Measurements from ENCODE around the gene CNNM2.
"Not testable (repeated sequence)": the region's sequence is repeated elsewhere in the genome, so short reads cannot be mapped to it uniquely, and the experiment has no call there.

CNNM2 gene

GRCh38 chr10:103040418-103040817 is 122.3 kb downstream of the CNNM2 start:
- DNase-seq (ENCODE audit: low read depth), result peak; percentile 84

- DNase-seq (ENCODE audit: low read depth), result no peak
These were observed 123.3 kb downstream of the CNNM2 start for GRCh38 chr10:103041391-103041790.

GRCh38 chr10:103042129-103042528 is 124.0 kb downstream of the CNNM2 start:
- no peak for DNase-seq (ENCODE audit: low read depth)

GRCh38 chr10:103042908-103043307 is 124.8 kb downstream of the CNNM2 start:
- no peak for DNase-seq (ENCODE audit: low read depth)

- DNase-seq (ENCODE audit: low read depth), result peak; percentile 6
These were observed 126.9 kb downstream of the CNNM2 start for GRCh38 chr10:103044942-103045489.

GRCh38 chr10:103045961-103046360 is 127.9 kb downstream of the CNNM2 start:
- DNase-seq (ENCODE audit: low read depth), result no peak

GRCh38 chr10:103047381-103047780 is 129.3 kb downstream of the CNNM2 start:
- DNase-seq (ENCODE audit: low read depth), result no peak

GRCh38 chr10:103049237-103049636 is 131.1 kb downstream of the CNNM2 start:
- no peak for DNase-seq (ENCODE audit: low read depth)

GRCh38 chr10:103053659-103054581 is 135.8 kb downstream of the CNNM2 start:
- DNase-seq (ENCODE audit: low read depth), result peak; percentile 49

GRCh38 chr10:103054621-103055020 is 136.5 kb downstream of the CNNM2 start:
- DNase-seq (ENCODE audit: low read depth), result no peak

- no peak for DNase-seq (ENCODE audit: low read depth)
These were observed 137.0 kb downstream of the CNNM2 start for GRCh38 chr10:103055105-103055504.

- DNase-seq (ENCODE audit: low read depth), result no peak
These were observed 139.9 kb downstream of the CNNM2 start for GRCh38 chr10:103058034-103058433.

GRCh38 chr10:103060575-103060974 is 142.5 kb downstream of the CNNM2 start:
- no peak for DNase-seq (ENCODE audit: low read depth)

- DNase-seq (ENCODE audit: low read depth), result peak; percentile 24
These were observed 144.9 kb downstream of the CNNM2 start for GRCh38 chr10:103062854-103063590.

- DNase-seq (ENCODE audit: low read depth), result no peak
These were observed 146.9 kb downstream of the CNNM2 start for GRCh38 chr10:103064956-103065355.

GRCh38 chr10:103066141-103067098 is 148.3 kb downstream of the CNNM2 start:
- no peak for DNase-seq (ENCODE audit: low read depth)

- DNase-seq (ENCODE audit: low read depth), result not testable (repeated sequence)
These were observed 149.0 kb downstream of the CNNM2 start for GRCh38 chr10:103067099-103067477.

GRCh38 chr10:103067484-103067883 is 149.4 kb downstream of the CNNM2 start:
- DNase-seq (ENCODE audit: low read depth), result no peak

- DNase-seq (ENCODE audit: low read depth), result no peak
These were observed 149.9 kb downstream of the CNNM2 start for GRCh38 chr10:103067956-103068355.

GRCh38 chr10:103069453-103070331 is 151.6 kb downstream of the CNNM2 start:
- peak; percentile 66 for DNase-seq (ENCODE audit: low read depth)

GRCh38 chr10:103072276-103072675 is 154.2 kb downstream of the CNNM2 start:
- DNase-seq (ENCODE audit: low read depth), result no peak

All from ELR (cell line).